Stimulated activated CD8-positive, alpha-beta memory T cell treated with anti-CD3 and anti-CD28 coated beads, Interleukin-7, amount 100 ng/mL, for 4 hours (primary cell): ENCODE data around the gene STK32B.

Experiments used
- DNase-seq, 2 donors: peaks; one replicate each; pipeline ENCODE4 v3.0.0-alpha.2; 2020; ENCODE audit warnings: low read depth in 2 of 2

STK32B gene

DNA sequence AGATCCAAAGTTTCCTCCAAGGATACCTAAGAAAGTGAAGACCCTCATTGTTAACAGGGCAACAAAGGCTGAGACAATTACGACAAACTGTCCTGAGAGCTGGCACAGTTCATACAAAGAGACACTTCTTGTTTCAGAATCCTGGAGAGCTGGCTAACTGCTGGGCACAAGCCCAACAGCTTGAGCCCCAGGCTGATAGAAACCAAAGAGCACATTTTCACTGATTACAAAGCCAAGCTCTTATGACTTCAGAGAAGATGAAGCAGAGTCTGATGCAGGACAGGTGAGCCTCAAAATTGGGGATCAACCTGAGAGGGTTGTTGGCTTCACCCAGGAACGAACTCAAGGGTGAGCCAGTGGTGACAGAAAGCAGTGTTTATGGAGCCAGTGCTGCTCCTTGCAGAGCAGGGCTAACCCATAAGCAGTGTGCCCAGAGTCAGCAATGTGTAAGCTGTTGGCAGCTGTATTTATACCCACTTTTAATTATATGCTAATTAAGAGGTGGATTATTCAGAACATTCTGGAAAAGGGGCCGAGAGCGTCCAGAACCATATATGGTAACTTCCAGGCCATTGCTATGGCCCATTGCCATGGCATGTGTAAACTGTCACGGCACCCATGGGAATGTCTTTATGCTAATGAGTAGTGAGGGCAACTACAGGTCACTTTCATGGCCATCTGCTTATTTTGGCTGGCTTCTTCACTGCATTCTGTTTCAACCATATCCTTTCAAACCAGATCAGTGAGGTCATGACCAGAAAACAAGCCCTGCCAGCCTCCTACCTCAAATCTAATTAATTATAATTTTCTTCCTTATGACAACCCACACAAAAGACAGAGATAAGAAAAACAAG is 473.4 kb downstream of the STK32B start:
- no peak for DNase-seq

DNA sequence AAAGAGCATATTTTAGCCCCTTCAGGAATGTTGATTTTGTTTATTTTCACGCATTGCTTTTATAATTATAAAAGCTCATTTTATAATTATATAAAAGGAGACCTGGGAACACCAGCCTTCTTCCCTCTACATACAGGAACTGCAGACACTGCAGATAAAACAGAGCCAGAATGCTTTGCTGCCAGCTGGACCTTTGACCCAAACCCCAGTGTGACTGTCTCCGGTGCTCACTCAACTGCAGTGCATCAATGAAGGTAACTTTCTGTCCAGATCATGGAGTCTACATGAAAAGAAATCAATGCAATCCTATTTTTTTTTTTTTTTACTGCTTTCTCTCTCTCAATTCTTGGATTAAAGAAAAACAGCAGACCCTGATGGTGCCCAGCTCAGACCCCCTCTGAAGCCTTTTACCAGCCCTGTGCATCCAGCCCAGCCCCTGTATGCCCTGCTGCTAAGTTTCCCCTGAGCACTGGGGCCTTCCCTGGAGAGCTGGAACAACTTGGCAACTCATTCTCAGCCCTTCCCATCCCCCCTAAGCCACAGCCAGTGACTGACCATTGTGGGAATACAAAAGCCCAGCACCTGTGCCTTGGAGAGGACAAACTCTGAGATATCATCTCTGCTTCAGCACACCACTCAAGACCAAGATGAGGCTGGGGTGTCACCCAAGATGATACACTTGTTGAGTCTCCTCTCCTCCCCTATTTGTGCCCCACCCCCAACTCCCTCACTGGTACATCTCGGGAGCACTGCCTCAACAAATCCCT is 475.0 kb downstream of the STK32B start:
- no peak for DNase-seq

DNA sequence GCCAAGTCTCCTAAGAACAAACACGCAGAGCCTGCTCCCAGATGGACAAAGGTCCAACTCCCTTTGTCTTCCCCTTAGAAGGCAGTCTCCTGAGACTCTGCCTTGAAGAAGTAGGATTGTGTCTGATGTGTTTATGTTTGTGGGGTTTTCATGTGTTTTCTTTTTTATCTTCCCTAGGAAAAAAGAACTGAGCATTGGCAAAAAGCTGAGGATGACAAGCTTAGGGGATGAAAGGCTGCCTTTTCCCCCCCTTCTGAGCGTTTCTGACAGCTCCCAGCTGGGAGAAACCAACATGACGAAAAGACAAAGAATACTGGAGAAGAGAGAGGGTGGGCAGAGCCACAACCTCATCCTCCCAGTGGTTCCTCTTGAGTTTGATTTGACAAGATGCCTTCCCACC is 475.9 kb downstream of the STK32B start:
- DNase-seq: no peak

DNA sequence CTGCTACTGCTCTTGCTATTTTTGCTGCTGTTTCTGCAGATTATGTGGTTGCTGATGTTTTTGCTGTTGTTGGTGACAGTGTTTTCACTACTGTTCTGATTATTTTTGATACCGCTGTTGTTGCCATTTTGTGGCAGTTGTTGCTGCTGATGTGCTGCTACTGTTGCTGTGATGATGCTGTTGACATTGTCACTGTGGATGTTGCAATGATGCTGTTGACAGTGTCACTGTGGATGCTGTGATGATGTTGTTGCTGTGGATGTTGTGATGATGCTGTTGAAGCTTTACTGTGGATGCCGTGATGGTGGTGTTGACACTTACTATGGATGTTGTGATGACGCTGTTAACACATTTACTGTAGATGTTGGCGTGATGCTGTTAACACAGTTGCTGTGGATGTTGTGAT is 476.8 kb downstream of the STK32B start:
- DNase-seq: no peak

DNA sequence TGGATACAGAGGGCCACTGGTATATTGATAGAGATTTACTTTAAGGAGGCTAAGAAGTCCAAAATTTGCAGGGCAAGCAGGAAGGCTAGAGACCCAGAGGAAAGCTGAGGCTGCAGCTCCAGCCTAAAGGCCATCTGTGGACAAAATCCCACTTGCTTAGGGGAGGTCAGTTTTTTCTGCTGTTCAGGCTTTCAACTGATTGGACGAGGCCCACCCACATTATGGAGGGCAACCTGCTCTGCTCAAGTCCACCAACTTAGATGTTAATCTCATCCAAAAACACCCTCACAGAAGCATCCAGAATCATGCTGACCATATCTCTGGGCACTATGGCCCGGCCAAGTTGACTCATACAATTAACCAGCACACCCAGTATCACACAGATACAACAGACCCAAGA is 480.8 kb downstream of the STK32B start:
- DNase-seq: no peak

DNA sequence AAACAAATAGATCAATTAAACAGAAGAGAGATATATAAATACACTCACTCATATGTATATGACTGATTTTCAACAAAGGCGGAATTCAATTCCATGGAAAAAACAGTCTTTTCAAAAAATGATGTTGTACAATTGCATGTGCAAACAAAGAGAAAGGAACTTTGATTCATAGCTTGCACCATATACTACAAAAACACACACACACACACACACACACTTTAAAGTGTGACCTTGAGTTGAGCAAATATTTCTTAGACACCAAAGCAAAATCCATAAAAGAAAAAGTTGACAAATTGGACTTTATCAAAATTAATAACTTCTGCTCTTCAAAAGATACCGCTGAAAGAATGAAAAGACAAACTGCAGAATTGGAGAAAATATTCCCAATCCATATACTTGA is 488.3 kb downstream of the STK32B start:
- DNase-seq: no peak

DNA sequence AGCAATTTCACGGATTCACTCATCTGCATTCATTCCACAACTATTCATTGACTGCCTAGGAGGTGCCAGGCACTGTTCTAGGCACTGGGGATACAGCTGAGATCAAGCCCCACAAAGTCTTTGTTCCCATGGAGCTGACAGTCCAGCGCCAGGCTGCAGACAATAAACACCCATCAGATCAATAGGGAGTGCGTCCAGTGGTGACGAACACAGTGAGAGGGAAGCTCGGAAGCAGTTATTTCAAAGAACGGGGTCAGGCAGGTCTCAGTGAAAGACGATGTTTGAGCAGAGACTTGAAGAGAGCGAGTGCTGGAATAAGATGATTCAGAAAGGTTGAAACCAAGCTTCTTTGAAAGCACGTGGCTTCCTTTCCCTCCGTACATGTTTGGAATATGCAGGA is 489.9 kb downstream of the STK32B start:
- no peak for DNase-seq

DNA sequence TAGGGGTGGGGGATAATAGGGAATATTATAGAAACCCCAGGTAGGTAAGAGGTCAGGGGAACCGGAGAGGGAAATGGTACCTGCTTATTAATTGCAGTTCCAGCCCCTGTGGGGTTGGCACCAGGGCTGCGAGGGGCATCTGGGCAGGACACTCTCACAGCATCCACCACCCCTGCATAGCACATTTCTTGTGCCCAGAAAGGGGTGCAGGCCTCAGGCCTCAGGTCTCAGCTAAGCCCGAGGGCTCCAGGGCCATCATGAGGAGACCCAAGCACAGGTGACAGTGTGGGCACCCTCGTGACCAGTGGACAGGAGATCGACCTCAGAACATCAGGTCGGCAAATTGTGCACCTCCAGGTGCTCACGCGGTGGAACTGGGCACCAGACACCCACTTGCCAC is 492.4 kb downstream of the STK32B start:
- no peak for DNase-seq

DNA sequence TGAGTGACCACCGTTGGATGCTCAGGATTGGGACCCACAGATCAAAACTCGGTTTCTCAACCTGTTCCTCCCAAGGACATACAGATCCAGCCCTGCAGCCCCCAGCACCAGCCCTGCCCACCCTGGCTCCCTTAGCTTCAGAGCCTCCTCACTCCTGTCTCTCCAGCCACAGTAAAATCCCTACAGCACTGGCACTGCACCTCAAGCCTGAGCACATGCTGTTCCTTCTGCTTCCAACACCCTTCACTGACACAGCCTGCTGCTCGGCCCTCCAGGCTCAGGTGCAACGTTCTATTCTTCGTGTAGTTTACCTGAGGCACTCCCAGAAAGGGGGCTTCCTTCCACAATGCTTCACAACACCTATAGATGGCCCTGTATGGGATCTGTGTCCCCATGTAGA is 493.5 kb downstream of the STK32B start:
- DNase-seq: no peak

DNA sequence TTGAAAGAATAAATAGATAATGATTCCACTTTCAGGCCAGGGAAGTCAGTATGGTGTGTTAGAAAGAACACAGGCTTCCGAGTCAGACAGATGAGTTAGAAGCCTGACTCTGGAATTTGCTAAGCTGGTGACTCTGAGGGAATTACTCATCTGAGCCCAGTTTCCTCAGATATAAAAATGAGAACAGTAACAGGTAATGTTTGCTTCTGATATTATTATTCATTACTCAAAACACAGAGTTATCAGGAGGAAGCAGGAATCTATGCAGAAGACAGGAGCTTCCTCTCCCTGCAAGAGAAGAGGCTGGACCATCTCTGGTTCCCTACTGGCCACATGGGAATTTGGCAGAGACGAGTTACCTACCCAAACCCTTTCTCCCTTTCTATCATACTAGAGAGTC is 494.0 kb downstream of the STK32B start:
- no peak for DNase-seq

DNA sequence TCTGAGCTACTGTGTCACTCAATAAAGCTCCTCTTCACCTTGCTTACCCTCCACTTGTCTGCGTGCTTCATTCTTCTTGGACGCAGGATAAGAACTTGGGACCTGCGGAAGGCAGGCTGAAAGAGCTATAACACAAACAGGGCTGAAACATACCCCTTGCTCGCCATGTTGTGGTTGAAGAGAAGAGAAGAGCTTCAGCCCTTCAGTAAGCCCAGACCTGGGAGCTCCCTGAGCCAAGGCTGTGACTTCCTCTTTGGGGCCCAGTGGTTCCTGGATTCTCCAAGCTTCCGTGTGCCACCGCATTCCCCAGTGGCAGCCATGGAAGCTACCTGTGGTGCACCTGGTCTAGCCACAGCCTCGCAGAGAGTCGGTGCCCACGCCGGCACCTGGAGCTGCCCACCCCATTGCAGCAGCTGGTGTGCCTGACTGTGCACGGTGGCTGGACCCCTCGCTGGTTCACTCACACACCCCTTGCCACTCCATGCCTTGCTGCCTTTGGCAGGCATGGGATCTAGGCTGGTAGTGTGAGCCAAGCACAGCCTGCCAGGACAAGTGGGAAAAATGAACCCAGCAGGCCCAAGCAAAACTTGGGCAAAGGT is 496.5 kb downstream of the STK32B start:
- DNase-seq: no peak
